ENCODE data around the gene IFT80. TPM values are rescaled to one million over a fixed set of nuclear protein-coding genes. Genes with fewer than 3 reads are reported as not detected.

The IFT80 gene
- total and polyA plus RNA-seq, 2 experiments from 2014 or later = 14.1 to 33.0 TPM

DNA sequence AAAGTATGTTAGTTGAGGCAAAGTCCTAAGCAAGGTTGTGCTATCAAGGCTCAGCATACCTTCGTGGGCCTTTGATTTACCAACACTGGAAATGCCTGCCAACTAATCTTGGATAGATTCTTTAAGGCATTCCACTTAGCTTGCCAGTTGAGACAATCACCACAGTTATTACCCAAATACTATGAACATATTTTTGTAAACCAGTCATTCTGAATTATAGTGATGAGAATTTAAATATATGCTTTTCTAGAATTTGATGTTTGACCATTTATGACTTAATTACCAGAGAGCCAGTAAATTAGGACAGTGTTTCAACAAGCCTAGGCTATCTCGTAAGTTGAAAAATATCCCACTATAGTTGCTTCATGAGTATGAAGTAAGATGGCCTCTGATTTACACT lies 35.0 kb upstream of the IFT80 start (continued):
- TF ChIP-seq ZNF462 (CRISPR knock-in tag; IDR thresholded peaks at IDR 0.05) (no peak), ZNF331 (CRISPR knock-in tag; IDR thresholded peaks at IDR 0.05; ENCODE audit: low read depth) (no peak), JUNB (IDR thresholded peaks at IDR 0.05; ENCODE audit: unreplicated experiment) (no peak), STAT1 (IDR thresholded peaks at IDR 0.05; ENCODE audit: unreplicated experiment) (no peak), REST (IDR thresholded peaks at IDR 0.05; ENCODE audit: unreplicated experiment) (no peak)

DNA sequence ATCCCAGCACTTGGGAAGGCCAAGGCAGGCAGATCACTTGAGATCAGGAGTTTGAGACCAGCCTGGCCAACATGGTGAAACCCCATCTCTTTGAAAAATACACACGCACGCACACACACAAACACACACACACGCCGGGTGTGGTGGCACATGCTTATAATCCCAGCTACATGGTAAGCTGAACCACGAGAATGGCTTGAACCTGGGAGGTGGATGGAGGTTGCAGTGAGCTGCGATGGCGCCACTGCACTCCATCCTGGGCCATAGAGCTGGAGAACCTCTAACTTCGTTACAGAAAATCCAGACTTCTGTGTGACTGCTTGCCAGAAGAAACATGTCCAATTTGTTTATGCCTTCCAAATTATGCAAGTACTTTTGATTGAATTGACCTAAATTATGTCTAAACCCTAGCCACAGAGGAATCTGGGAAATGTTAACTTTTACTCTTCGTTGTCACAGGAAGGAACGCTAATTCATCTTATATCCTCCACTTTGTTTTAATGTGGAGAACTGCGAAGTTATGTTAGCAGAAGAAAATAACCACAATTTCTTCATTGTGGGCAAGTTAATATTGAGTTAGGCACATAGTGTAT lies 28.9 kb upstream of the IFT80 start:
- H3K27ac ChIP-seq (ENCODE audit: low read depth) = no peak overlapping the region
- no peaks in the 10 kb centered on the region for H3K27me3 ChIP-seq (ENCODE audit: insufficient read depth)
- H3K79me2 ChIP-seq (replicated peaks; ENCODE audit: insufficient read depth) = no peaks in the 10 kb centered on the region; the same call in 1 of the 2 replicates
- Mint-ChIP-seq H3K27me3 (ENCODE audit: insufficient read depth, low read depth, poor library complexity) (no peaks in the 10 kb centered on the region), H3K4me1 (no peaks in the 10 kb centered on the region), H3K9me3 (no peaks in the 10 kb centered on the region), H3K4me3 (no peak overlapping the region), H3K27ac (no peak overlapping the region), H3K36me3 (ENCODE audit: low read depth) (peaks cover 87% of the 10 kb centered on the region)
- DNase-seq (ENCODE audit: low spot score) (no peak), ATAC-seq (no peak)
- H3K36me3 ChIP-seq (ENCODE audit: insufficient read depth) = peaks cover 85% of the 10 kb centered on the region
- H3K4me2 ChIP-seq = no peak overlapping the region
- no peaks in the 10 kb centered on the region for H3K4me1 ChIP-seq (ENCODE audit: insufficient read depth)
- H2AFZ ChIP-seq = no peak overlapping the region
- H4K20me1 ChIP-seq (replicated peaks; ENCODE audit: insufficient read depth) = peaks cover 18% of the 10 kb centered on the region; the same call in 1 of the 2 replicates
- no peaks in the 10 kb centered on the region for H3K9me2 ChIP-seq (ENCODE audit: insufficient read depth)
- H3F3A ChIP-seq (replicated peaks; ENCODE audit: low read depth) = no peaks in the 10 kb centered on the region
- H3K4me3 ChIP-seq = no peak overlapping the region
- TF ChIP-seq ZNF462 (CRISPR knock-in tag; IDR thresholded peaks at IDR 0.05) (no peak), POLR2AphosphoS5 (IDR thresholded peaks at IDR 0.05; ENCODE audit: low read depth) (no peak)

All from GM23338 (cell line).